Left kidney (tissue), 8 donors: ENCODE data around the gene C22orf31. TPM values are rescaled to one million over a fixed set of nuclear protein-coding genes. Genes with fewer than 3 reads are reported as not detected.
"Not testable (repeated sequence)": the region's sequence is repeated elsewhere in the genome, so short reads cannot be mapped to it uniquely, and the experiment has no call there.

ENCODE experiments used
- DNase-seq: peaks from one replicate; pipeline ENCODE4 v3.0.0-alpha.2; 2013
- long read RNA-seq, 8 donors: transcript quantifications; one replicate each; lab custom pipeline, GENCODE V29; 2026
- polyA plus RNA-seq: library from polyadenylated mRNA; unstranded; fragments of 120-200 nt; gene quantifications from one replicate; pipeline ENCODE4 v1.2.1, GENCODE V29; 2013; ENCODE audit not compliant: insufficient read length

Gene C22orf31
- 1.5 TPM for polyA plus RNA-seq
- long read RNA-seq, donor 1 = 0 reads
- long read RNA-seq, donor 2 = 0 reads
- long read RNA-seq, donor 3 = 0 reads
- long read RNA-seq, donor 4 = 0 reads
- long read RNA-seq, donor 5 = 0 reads
- long read RNA-seq, donor 6 = 0 reads
- long read RNA-seq, donor 7 = 0 reads
- long read RNA-seq, donor 8 = 0 reads

DNA sequence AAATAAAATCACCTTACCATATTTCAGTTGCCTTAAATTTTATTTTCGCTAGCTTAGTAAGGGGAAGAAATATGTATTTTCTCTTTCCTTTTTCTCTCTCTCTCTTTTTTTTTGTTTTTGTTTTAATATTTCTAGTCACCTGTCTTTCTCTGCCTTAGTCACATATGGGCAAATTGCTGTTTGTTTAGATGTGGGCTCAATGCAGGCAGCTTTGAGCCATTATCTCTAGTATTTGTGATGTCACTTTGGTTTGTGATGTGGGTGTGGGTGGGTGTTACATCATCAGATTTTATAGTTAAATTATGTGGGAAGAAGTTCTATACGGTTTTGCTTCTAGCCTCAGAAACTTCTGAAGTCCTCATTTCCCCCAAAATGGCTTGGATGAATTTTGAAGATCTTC, at the start of gene C22orf31:
C22orf31 (minus strand) TSS at position 59 of the 400 bp plus-strand sequence; CDS start at position 20, 39 bp downstream.
- no peak for DNase-seq

DNA sequence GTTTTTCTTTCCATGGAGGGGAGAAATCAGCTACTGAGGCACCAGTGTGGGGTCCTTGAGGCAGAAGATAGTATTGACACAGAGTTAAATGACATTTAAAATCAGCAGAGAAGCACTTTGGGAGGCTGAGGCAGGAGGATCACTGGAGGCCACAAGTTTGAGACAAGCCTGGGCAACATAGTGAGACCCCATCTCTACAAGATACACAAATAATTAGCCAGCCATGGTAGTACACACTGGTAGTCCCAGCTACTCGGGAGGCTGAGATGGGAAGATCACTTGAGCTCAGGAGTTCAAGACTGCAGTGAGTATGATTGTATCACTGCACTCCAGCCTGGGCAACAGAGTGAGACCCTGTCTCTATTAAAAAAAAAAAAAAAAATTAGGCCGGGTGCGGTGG, 49.3 kb upstream of the C22orf31 start:
- no peak for DNase-seq

DNA sequence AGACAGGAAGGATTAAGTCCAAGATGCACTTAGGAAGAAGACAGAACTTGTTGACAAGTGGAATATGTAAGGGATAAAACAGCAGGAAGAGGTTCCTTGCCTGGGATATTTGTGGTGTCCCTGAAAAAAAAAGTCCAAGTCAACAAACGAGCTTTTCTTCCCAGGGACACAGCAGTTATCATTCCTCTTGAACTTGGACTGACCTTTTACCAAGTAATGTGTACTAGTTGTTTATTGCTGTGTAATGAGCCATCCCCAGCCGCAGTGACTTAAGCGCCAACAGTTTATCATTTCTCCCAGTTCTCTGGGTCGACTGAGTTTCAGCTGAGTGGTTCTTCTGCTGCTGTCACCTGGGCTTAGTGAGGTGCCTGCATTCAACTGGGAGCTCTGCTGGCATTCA, 48.2 kb upstream of the C22orf31 start:
- DNase-seq = peak; percentile 71

DNA sequence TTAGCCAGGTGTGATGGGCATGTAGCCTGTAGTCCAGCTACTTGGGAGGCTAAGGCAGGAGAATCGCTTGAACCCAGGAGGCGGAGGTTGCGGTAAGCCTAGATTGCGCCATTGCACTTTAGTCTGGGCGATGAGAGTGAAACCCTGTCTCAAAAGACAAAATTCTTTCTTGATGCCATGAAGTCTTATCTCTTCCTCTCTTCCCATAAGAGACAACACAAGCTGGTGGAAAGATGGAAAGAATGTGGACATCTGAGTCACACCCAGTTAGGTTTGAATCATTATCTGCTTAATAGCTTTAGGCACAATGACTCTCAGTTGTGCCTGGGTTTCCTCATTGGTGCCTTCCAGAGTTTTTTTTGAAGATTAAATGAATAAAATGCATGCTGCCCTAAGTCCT, 46.5 kb upstream of the C22orf31 start:
- DNase-seq = no peak

DNA sequence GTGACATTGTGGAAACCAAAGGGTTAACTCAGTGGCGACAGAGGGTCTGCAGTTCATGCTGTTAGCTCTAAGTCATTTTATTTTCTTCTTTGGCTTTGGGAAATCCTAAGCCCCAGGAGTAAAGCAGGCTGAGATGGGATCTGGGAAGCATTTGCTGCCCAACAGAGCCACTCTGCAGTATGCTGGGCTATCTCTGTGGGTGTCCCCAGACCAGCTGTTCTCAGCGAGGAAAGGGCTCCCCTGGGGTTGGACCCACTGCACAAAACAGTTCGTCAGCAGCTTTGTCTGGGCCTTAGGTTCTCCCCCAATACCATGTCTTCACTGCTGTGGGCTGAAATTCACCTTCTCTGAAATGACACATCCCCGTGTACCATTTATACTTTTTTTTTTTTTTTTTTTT, 45.2 kb upstream of the C22orf31 start:
- DNase-seq = no peak

DNA sequence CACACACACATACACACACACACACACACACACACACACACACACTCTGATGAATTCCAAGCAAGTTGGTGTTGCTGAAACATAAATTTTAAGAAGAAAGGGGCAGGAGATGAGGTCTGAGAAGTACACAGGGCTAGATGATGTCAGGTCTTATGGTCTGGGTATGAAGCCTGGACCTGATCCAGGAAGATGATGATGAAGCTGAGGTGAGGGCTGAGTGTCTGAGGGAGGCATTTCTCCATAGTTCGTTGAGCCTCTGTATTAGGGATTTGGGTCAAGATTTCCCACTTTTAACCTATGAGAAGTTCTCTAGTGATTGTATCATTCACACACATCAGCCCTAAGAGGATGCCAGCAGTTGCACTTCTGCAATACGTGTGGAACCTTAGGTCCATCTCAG, 43.8 kb upstream of the C22orf31 start:
- DNase-seq = no peak

- no peak for DNase-seq
These were observed 41.5 kb upstream of the C22orf31 start for GRCh38 chr22:29103121-29103520.

DNA sequence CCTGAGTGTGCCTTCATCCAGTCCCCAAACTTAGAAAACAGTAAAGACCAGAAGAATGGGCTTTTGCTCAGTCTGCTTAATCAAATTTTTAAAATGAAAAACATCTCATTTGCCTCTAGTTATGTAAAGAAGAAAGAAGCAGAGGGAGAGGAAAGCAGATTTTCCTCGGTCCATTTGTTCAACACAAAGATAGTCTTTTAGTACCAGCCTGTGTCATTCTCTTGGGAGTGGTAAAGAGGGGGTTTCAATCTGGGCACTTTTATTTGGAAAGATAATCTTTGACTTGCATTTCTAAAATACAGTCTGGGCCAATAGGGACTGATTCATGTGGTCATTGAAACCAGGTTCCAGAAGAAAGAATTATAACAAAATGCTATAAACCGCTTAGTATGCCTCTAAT, 40.7 kb upstream of the C22orf31 start:
- no peak for DNase-seq

GRCh38 chr22:29098296-29098695, 36.7 kb upstream of the C22orf31 start:
- no peak for DNase-seq

DNA sequence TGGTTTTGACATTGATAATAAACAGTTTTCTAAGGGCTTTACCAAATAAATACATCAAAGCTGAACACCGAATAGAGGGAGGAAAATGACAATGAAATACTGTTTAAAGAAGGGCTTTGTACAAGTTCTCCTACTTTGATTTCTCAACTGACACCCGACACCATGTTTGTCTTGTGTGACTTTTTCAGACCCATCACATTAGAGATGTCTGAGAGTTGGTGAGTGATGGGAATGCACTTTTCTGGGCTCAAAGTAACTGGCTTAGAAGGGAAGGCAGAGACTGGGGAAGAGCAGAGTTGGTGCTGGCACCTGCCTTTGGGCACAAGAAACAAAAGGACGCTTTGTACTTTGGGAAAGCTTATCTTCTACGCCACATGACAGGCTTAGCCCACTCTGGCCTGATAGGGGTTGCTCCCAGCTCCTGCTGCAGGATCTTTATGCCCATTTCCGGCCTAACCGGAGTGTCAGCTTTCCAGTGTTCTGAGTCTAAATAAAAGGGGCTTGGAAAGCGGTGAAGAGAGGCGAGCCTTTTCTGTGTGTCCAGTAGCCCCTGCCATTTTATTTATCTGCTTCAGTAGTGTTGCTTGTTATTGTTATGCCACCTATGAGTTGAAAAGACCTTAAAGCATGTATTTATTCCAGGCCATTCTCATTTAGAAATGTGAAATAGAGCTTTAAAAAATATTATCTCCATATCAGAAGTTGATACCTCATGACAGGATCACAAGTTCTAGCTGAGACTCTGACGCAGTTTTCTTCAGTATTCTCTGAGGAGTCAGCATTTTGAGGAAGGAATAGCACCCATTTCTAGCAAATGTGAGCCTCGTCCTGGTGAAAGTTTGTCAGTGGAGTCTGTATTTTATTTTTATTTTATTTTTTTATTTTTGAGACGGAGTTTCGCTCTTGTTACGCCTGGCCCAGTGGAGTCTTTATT, 35.4 kb upstream of the C22orf31 start:
- DNase-seq = peak; percentile 59

- DNase-seq = no peak
These were observed 33.8 kb upstream of the C22orf31 start for GRCh38 chr22:29095459-29095858.

- DNase-seq = no peak
These were observed 32.1 kb upstream of the C22orf31 start for GRCh38 chr22:29093501-29094300.

DNA sequence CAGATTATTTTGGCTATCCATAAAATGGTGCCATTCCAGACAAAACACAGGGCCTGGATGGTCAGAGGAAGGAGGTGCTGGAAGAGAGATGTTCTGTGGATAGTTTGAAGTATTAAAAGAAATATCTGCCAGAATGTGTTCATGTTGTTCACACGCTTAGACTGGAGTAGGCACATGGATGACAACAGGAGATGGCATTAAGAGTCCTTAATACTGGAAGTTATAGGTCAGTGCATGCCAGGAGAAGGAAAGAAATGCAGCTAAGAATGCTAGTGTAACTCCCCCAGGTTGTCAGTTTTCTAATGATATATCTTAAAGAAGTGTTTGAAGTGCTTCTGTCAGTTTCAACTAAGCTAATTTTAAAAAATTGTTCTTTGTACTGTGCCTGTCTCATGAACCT, 31.4 kb upstream of the C22orf31 start:
- DNase-seq = no peak

- no peak for DNase-seq
These were observed 30.6 kb upstream of the C22orf31 start for GRCh38 chr22:29092243-29092642.

DNA sequence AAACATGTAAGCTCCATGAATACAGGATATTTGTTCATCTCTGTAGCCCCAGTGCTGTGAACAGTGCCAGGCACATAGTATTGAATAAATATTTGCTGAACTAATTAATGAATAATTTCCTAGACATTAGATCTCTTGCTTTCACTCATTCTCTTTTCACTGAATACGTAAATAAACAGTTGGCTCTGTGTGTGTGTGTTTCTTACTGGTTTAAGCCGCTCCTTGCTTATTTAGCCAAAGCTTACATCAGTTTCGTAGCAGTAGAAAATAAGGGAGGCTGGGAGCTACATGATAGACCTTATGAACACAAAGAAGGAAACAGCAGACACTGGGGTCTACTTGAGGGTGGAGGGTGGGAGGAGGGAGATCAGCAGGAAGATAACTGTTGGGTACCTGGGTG, 28.4 kb upstream of the C22orf31 start:
- no peak for DNase-seq

- no peak for DNase-seq
These were observed 27.9 kb upstream of the C22orf31 start for GRCh38 chr22:29089507-29089906.

DNA sequence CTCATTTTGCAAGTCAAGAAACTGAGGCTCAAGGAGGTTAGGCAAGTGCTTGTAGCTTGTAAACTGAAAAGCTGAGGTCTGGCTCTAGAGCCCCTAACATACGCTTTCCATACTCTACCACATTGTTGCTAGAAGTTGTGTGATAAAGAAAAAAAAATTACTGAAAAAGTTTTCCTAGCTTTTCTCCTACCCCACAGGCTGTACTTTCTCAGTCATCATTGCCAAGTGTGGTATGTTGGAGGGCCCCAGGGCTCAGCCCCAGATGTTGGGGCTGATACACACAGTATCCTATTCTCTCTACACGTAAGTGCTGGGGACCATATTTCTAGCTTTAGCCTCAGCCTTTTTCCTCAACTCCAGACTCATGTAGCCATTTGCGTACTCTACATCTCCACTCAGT, 27.2 kb upstream of the C22orf31 start:
- no peak for DNase-seq

- DNase-seq = no peak
These were observed 25.4 kb upstream of the C22orf31 start for GRCh38 chr22:29087012-29087411.

DNA sequence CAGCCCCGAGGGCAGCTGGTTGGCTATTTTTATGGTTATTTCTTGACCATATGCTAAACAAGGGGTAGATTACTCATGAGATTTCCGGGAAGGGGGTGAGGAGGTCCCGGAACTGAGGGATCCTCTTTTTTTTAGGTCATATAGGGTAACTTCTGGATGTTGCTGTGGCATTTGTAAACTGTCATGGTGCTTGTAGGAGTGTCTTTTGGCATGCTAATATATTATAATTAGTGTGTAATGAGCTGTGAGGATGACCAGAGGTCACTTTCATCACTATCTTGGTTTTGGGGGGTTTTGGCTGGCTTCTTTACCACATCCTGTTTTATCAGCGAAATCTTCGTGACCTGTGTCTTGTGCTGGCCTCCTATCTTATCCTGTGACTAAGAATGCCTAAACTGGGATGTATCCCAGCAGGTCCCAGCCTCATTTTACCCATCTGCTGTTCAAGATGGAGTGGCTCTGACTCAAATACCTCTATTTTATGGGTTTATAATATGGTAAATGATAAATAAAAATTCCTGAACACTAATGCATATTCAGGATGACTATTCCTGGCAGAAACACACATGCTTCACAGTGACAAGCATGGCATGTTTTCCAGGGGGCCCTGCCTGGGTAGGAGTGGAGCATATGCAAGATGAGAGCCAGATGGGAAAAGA, 22.4 kb upstream of the C22orf31 start:
- DNase-seq = no peak

GRCh38 chr22:29083576-29083932, 21.9 kb upstream of the C22orf31 start:
- not testable (repeated sequence) for DNase-seq

DNA sequence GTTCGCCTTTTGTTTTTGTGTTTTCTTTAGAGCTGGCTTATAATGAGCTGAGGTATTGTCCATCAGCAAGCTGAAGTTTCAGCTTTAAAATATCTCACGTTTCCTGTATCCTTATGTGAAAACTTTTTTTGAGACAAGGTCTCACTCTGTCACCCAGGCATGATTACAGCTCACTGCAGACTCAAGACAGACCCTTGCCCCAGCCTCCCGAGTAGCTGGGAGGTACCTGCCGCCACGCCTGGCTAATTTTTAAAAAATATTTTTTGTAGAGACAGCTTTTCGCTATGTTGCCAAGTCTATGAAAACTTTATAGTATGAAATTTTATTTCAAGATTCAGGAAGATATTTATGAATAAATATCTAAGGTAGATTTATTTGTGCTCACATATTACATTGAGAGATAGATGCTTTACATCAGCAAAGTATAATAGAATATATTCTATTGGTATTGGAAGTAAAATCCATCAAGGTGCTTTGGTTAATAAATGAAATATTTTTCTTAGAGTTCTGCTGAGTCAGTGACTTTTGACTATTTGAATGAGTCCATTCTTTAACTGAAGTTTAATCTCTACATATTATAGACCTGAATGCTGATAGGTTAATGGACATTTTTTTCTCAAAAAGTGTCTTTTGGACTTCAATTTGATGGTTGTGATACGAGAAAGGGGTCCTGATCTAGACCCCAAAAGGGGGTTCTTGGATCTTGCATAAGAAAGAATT, 21.4 kb upstream of the C22orf31 start:
- no peak for DNase-seq
